PC-9 (cell line): ENCODE results near the gene PCDH1.

ENCODE experiments used
- EZH2 ChIP-seq: fragments of 200-600 bp; sonication (generic); IDR thresholded peaks from 2 replicates; pipeline ENCODE4 v1.8.0; 2017; ENCODE audit warnings: antibody characterized with exemption, low read depth
- TF ChIP-seq, protein P1 (sequence below): fragments of 200-600 bp; sonication (generic); conservative IDR thresholded peaks from 2 replicates; pipeline ENCODE4 v1.6.1; 2017; ENCODE audit warnings: mixed run types, antibody characterized with exemption, mild to moderate bottlenecking, moderate library complexity

DNA sequence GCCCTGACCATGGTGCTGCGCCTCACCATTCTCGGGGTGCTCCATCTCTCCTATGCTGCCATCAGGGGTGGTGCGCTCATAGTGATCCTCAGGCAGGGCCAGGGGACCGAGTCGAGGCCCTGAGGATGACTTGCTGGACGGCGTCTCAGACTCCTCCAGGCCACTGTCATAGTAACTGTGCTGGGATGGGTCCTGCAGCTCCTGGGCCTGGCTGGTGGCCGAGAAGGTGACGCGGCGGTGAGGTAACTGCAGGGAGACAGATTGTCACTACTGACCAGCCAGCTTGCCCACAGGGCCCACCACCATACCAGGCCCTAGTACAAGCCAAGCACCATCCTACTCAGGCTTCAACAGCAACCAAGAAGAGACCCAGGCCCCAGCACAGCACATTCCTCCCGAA lies 21.0 kb downstream of the PCDH1 start:
- TF ChIP-seq, protein P1, sequence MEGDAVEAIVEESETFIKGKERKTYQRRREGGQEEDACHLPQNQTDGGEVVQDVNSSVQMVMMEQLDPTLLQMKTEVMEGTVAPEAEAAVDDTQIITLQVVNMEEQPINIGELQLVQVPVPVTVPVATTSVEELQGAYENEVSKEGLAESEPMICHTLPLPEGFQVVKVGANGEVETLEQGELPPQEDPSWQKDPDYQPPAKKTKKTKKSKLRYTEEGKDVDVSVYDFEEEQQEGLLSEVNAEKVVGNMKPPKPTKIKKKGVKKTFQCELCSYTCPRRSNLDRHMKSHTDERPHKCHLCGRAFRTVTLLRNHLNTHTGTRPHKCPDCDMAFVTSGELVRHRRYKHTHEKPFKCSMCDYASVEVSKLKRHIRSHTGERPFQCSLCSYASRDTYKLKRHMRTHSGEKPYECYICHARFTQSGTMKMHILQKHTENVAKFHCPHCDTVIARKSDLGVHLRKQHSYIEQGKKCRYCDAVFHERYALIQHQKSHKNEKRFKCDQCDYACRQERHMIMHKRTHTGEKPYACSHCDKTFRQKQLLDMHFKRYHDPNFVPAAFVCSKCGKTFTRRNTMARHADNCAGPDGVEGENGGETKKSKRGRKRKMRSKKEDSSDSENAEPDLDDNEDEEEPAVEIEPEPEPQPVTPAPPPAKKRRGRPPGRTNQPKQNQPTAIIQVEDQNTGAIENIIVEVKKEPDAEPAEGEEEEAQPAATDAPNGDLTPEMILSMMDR = no peak
- TF ChIP-seq EZH2 = no peak
